HG03432 (cell line): ENCODE results near the gene HMCES.

Source experiments
- ATAC-seq: cut with Tn5 transposase; IDR thresholded peaks from one replicate; pipeline ENCODE4 v1.9.1; 2021; ENCODE audit warnings: mild to moderate bottlenecking, moderate library complexity; ENCODE audit not compliant: unreplicated experiment

Gene HMCES

GRCh38 chr3:129278439-129278965, at the start of gene HMCES:
Gene HMCES (plus strand): TSS chr3:129278870. CDS start chr3:129279733, 863 bp downstream.
- peak; percentile 55 for ATAC-seq

GRCh38 chr3:129228891-129229585, 49.6 kb upstream of the HMCES start:
- ATAC-seq: no peak

GRCh38 chr3:129230311-129231019, 48.2 kb upstream of the HMCES start:
- no peak for ATAC-seq

- no peak for ATAC-seq
Observed at GRCh38 chr3:129231331-129232119, 47.1 kb upstream of the HMCES start.

- peak; percentile 88 for ATAC-seq
Observed at GRCh38 chr3:129233538-129233937, 45.1 kb upstream of the HMCES start.

GRCh38 chr3:129234441-129234840, 44.2 kb upstream of the HMCES start:
- ATAC-seq: no peak

GRCh38 chr3:129235344-129235917, 43.2 kb upstream of the HMCES start:
- no peak for ATAC-seq

- no peak for ATAC-seq
Observed at GRCh38 chr3:129238945-129239705, 39.5 kb upstream of the HMCES start.

GRCh38 chr3:129239991-129240390, 38.7 kb upstream of the HMCES start:
- no peak for ATAC-seq

GRCh38 chr3:129240436-129240835, 38.2 kb upstream of the HMCES start:
- no peak for ATAC-seq

- ATAC-seq: no peak
Observed at GRCh38 chr3:129245141-129245540, 33.5 kb upstream of the HMCES start.

GRCh38 chr3:129245641-129246306, 32.9 kb upstream of the HMCES start:
- peak; percentile 51 for ATAC-seq

- ATAC-seq: no peak
Observed at GRCh38 chr3:129246636-129247035, 32.0 kb upstream of the HMCES start.

- ATAC-seq: no peak
Observed at GRCh38 chr3:129248286-129248979, 30.2 kb upstream of the HMCES start.

- peak; percentile 88 for ATAC-seq
Observed at GRCh38 chr3:129249284-129250065, 29.2 kb upstream of the HMCES start, which contains the start of gene COPG1. Gene COPG1 (plus strand): TSS chr3:129249606. CDS start chr3:129249710, 104 bp downstream.

- ATAC-seq: no peak
Observed at GRCh38 chr3:129252748-129253147, 25.9 kb upstream of the HMCES start.

- ATAC-seq: no peak
Observed at GRCh38 chr3:129254536-129255230, 24.0 kb upstream of the HMCES start.

GRCh38 chr3:129256270-129256669, 22.4 kb upstream of the HMCES start:
- no peak for ATAC-seq
